OCI-LY7 (cell line): ENCODE data around the gene OR5H1. TPM values are rescaled to one million over a fixed set of nuclear protein-coding genes. Genes with fewer than 3 reads are reported as not detected.

Source experiments
- BruUV-seq: library from RNA; stranded (reverse); fragments of 400-500 nt; replicated peaks from 2 replicates; lab custom pipeline; 2021; lab: Mats Ljungman, UMichigan
- CTCF ChIA-PET: fragments of 300-600 bp; sonication (Branson Sonifier 250); formaldehyde crosslinking; loops from one replicate; lab custom pipeline; 2022; ENCODE audit warnings: antibody characterized with exemption; ENCODE audit not compliant: unreplicated experiment; lab: Charles Lee
- POLR2A ChIA-PET: fragments of 300-600 bp; sonication (Branson Sonifier 250); formaldehyde crosslinking; loops from one replicate; lab custom pipeline; 2022; ENCODE audit warnings: antibody characterized with exemption; lab: Charles Lee
- DNase-seq: peaks from one replicate; pipeline ENCODE4 v3.0.0-alpha.2; 2015; ENCODE audit warnings: low spot score
- H2AFZ ChIP-seq: fragments of 200-600 bp; sonication (generic), shearing (Covaris generic); 2 replicates; pipeline ENCODE4 v1.6.1; 2014; ENCODE audit warnings: mild to moderate bottlenecking, antibody characterized with exemption, low read length, moderate library complexity
- H3K27ac ChIP-seq: fragments of 200-600 bp; sonication (generic); 2 replicates; pipeline ENCODE4 v1.5.1; 2014; ENCODE audit warnings: mixed run types, low read depth, mild to moderate bottlenecking, moderate library complexity, low read length, inconsistent platforms; ENCODE audit not compliant: poor library complexity, severe bottlenecking
- H3K36me3 ChIP-seq: fragments of 200-600 bp; sonication (generic); 2 replicates; pipeline ENCODE4 v1.6.1; 2014; ENCODE audit warnings: mild to moderate bottlenecking, antibody characterized with exemption, low read length, moderate library complexity, mixed read lengths; ENCODE audit not compliant: insufficient read depth
- H3K4me1 ChIP-seq: fragments of 200-600 bp; sonication (generic); 2 replicates; pipeline ENCODE4 v1.5.1; 2014; ENCODE audit warnings: mild to moderate bottlenecking, low read length; ENCODE audit not compliant: insufficient read depth, poor library complexity, severe bottlenecking
- H3K4me2 ChIP-seq: fragments of 200-600 bp; sonication (generic); 2 replicates; pipeline ENCODE4 v1.6.1; 2014; ENCODE audit warnings: mild to moderate bottlenecking, low read length
- H3K4me3 ChIP-seq: fragments of 200-600 bp; sonication (generic); 2 replicates; pipeline ENCODE4 v1.5.1; 2014; ENCODE audit warnings: mild to moderate bottlenecking, low read depth, low read length; ENCODE audit not compliant: poor library complexity, severe bottlenecking
- H3K79me2 ChIP-seq: fragments of 200-600 bp; sonication (generic); 2 replicates; pipeline ENCODE4 v1.6.1; 2016; ENCODE audit warnings: low read depth, mild to moderate bottlenecking, low read length, moderate library complexity, mixed read lengths; ENCODE audit not compliant: insufficient read depth
- H3K9me2 ChIP-seq: fragments of 200-600 bp; sonication (generic); 2 replicates; pipeline ENCODE4 v1.6.1; 2016; ENCODE audit warnings: mild to moderate bottlenecking, low read length, mixed read lengths; ENCODE audit not compliant: insufficient read depth
- H3K9me3 ChIP-seq: fragments of 200-600 bp; sonication (generic); 2 replicates; pipeline ENCODE4 v1.6.1; 2014; ENCODE audit warnings: mild to moderate bottlenecking, mixed run types, low read length, mixed read lengths
- H4K20me1 ChIP-seq: fragments of 200-600 bp; sonication (generic); 2 replicates; pipeline ENCODE4 v1.6.1; 2014; ENCODE audit warnings: mild to moderate bottlenecking, antibody characterized with exemption, low read length, moderate library complexity, mixed read lengths; ENCODE audit not compliant: insufficient read depth
- EZH2phosphoT487 ChIP-seq: fragments of 200-600 bp; sonication (generic); IDR thresholded peaks from 2 replicates; pipeline ENCODE4 v1.6.1; 2018; ENCODE audit warnings: low read depth, borderline replicate concordance, mild to moderate bottlenecking, mixed run types, antibody characterized with exemption, low read length, moderate library complexity, mixed read lengths
- intact Hi-C: fragments of 100-400 bp; cut with micrococcal nuclease; formaldehyde crosslinking; loops from one replicate; pipeline ENCODE4 v1.10.0; 2022; ENCODE audit not compliant: unreplicated experiment
- total RNA-seq, 2 experiments: library from RNA; depleted of rRNA in 1 of 2; stranded (reverse); fragments of >200 nt in 1 of 2; shearing (Covaris generic) in 1 of 2; gene quantifications; 2 replicates each; pipeline ENCODE4 v1.2.3, GENCODE V29; 2014 to 2022
- TF ChIP-seq, protein P1 (sequence below): fragments of 200-600 bp; sonication (generic); conservative IDR thresholded peaks from 2 replicates; pipeline ENCODE4 v1.5.1; 2014; ENCODE audit warnings: mild to moderate bottlenecking, antibody characterized with exemption, low read length, moderate library complexity, mixed read lengths

Gene OR5H1
- total RNA-seq, 2 experiments from 2014 or later, result not detected

- H3K9me3 ChIP-seq, result no peaks in the 10 kb centered on the region
- no peak overlapping the region for H2AFZ ChIP-seq
- H3K4me3 ChIP-seq, result no peak overlapping the region
- no peak for DNase-seq
- no TSS peak for BruUV-seq
- H3K79me2 ChIP-seq, result no peaks in the 10 kb centered on the region
- TF ChIP-seq EZH2phosphoT487, result no peak
- TF ChIP-seq, protein P1, sequence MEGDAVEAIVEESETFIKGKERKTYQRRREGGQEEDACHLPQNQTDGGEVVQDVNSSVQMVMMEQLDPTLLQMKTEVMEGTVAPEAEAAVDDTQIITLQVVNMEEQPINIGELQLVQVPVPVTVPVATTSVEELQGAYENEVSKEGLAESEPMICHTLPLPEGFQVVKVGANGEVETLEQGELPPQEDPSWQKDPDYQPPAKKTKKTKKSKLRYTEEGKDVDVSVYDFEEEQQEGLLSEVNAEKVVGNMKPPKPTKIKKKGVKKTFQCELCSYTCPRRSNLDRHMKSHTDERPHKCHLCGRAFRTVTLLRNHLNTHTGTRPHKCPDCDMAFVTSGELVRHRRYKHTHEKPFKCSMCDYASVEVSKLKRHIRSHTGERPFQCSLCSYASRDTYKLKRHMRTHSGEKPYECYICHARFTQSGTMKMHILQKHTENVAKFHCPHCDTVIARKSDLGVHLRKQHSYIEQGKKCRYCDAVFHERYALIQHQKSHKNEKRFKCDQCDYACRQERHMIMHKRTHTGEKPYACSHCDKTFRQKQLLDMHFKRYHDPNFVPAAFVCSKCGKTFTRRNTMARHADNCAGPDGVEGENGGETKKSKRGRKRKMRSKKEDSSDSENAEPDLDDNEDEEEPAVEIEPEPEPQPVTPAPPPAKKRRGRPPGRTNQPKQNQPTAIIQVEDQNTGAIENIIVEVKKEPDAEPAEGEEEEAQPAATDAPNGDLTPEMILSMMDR, result no peak; the same call in 1 of the 2 replicates
- intact Hi-C loops, result no loop called here
- POLR2A ChIA-PET, result no interaction called here
- H4K20me1 ChIP-seq, result no peaks in the 10 kb centered on the region
- CTCF ChIA-PET, result no interaction called here
- no peak overlapping the region for H3K4me2 ChIP-seq
- no peaks in the 10 kb centered on the region for H3K9me2 ChIP-seq
- no peaks in the 10 kb centered on the region for H3K4me1 ChIP-seq
- no peaks in the 10 kb centered on the region for H3K36me3 ChIP-seq
- no peak overlapping the region for H3K27ac ChIP-seq
Observed at GRCh38 chr3:98185180-98185579, 54.7 kb downstream of the OR5H1 start.

Other genes with a start within 250 kb of the OR5H1 start
- 26.1 and 26.8 TPM in 2 replicates for gene RIOX2, start 158.3 kb upstream of the OR5H1 start, total RNA-seq (2014; rRNA removed; shearing (Covaris generic))
- gene RIOX2, start 158.3 kb upstream of the OR5H1 start, total RNA-seq (2022), result 32.0 and 32.6 TPM in 2 replicates
- not detected in 2 replicates for gene GABRR3, start 95.4 kb upstream of the OR5H1 start, total RNA-seq (2014; rRNA removed; shearing (Covaris generic))
- gene GABRR3, start 95.4 kb upstream of the OR5H1 start, total RNA-seq (2022), result not detected in 2 replicates
- gene OR5AC2, start 43.5 kb upstream of the OR5H1 start, total RNA-seq (2014; rRNA removed; shearing (Covaris generic)), result not detected in 2 replicates
- gene OR5AC2, start 43.5 kb upstream of the OR5H1 start, total RNA-seq (2022), result not detected in 2 replicates
- not detected in 2 replicates for gene OR5H14, start 16.8 kb downstream of the OR5H1 start, total RNA-seq (2014; rRNA removed; shearing (Covaris generic))
- not detected in 2 replicates for gene OR5H14, start 16.8 kb downstream of the OR5H1 start, total RNA-seq (2022)
- gene OR5H15, start 36.0 kb downstream of the OR5H1 start, total RNA-seq (2014; rRNA removed; shearing (Covaris generic)), result not detected in 2 replicates
- gene OR5H15, start 36.0 kb downstream of the OR5H1 start, total RNA-seq (2022), result not detected in 2 replicates
- not detected in 2 replicates for gene OR5H6, start 133.5 kb downstream of the OR5H1 start, total RNA-seq (2014; rRNA removed; shearing (Covaris generic))
- not detected in 2 replicates for gene OR5H6, start 133.5 kb downstream of the OR5H1 start, total RNA-seq (2022)
- gene OR5H2, start 151.8 kb downstream of the OR5H1 start, total RNA-seq (2014; rRNA removed; shearing (Covaris generic)), result not detected in 2 replicates
- not detected in 2 replicates for gene OR5H2, start 151.8 kb downstream of the OR5H1 start, total RNA-seq (2022)
- not detected in 2 replicates for gene OR5K4, start 223.1 kb downstream of the OR5H1 start, total RNA-seq (2014; rRNA removed; shearing (Covaris generic))
- not detected in 2 replicates for gene OR5K4, start 223.1 kb downstream of the OR5H1 start, total RNA-seq (2022)